ENCODE data around the gene FOSL1. TPM values are rescaled to one million over a fixed set of nuclear protein-coding genes. Genes with fewer than 3 reads are reported as not detected.

Gene FOSL1
- polyA plus RNA-seq, 1 donor (not counting 4 experiments of a cell fraction or from before 2014, with no cell fraction given) = 21.8 TPM

- TF ChIP-seq EZH2 (IDR thresholded peaks at IDR 0.05; ENCODE audit: low read length) (no peak), CTCF (optimal IDR thresholded peaks at IDR 0.05 in 1 of 3, IDR thresholded peaks at IDR 0.05 in 1 of 3, conservative IDR thresholded peaks at IDR 0.05 in 1 of 3; ENCODE audit: extremely low read depth in 1 of 3, insufficient read depth in 2 of 3, low read length in 3 of 3) (no peak)
- H3K4me2 ChIP-seq (ENCODE audit: control insufficient read depth, extremely low read depth, insufficient read depth, low read depth, low read length) = peak overlapping the region; percentile 92
- H3K27me3 ChIP-seq (ENCODE audit: control insufficient read depth, extremely low read depth, insufficient read depth, low read length) = no peaks in the 10 kb centered on the region
- peaks cover 31 to 50% of the 10 kb centered on the region in 2 experiments for H3K36me3 ChIP-seq (ENCODE audit: control insufficient read depth in 2 of 2, extremely low read depth in 1 of 2, insufficient read depth in 2 of 2, low read length in 2 of 2)
- H3K79me2 ChIP-seq (ENCODE audit: control insufficient read depth, insufficient read depth, low read length) = peaks cover 17% of the 10 kb centered on the region
- FAIRE-seq (no peak), DNase-seq (ENCODE audit: low read depth, low spot score) (no peak)
- peaks cover 4% of the 10 kb centered on the region for H4K20me1 ChIP-seq (ENCODE audit: control insufficient read depth, extremely low read depth, insufficient read depth, low read length)
- H3K4me1 ChIP-seq (ENCODE audit: control insufficient read depth, extremely low read depth, insufficient read depth, low read length) = peaks cover 28% of the 10 kb centered on the region
- no peaks in the 10 kb centered on the region for H3K9me3 ChIP-seq (ENCODE audit: control insufficient read depth, low read depth, low read length)
- H3K9ac ChIP-seq (ENCODE audit: control insufficient read depth, extremely low read depth, insufficient read depth, low read length) = peak overlapping the region; percentile 67
- H3K9me1 ChIP-seq (ENCODE audit: control insufficient read depth, extremely low read depth, insufficient read depth, low read length) = no peaks in the 10 kb centered on the region
- H3K27ac ChIP-seq (ENCODE audit: control insufficient read depth, insufficient read depth, low read length) = peak overlapping the region; percentile 64
- dilution Hi-C loops (cut with MboI; ENCODE audit: extremely low pct_ligation_motif_present, low sequenced_read_pairs) = no loop called here
- H3K4me3 ChIP-seq (ENCODE audit: control insufficient read depth in 2 of 3, extremely low read depth in 1 of 3, insufficient read depth in 2 of 3, low read depth in 1 of 3, low read length in 3 of 3) = peak overlapping the region; percentile 60 to 91 (median 89)
- no peak overlapping the region for H2AFZ ChIP-seq (ENCODE audit: control insufficient read depth, low read length)
Measured at GRCh38 chr11:65886826-65887722, 13.1 kb downstream of the FOSL1 start.

GRCh38 chr11:65885808-65886536, 14.2 kb downstream of the FOSL1 start:
- Histone ChIP-seq H3K9me1 (ENCODE audit: control insufficient read depth, extremely low read depth, insufficient read depth, low read length) (no peaks in the 10 kb centered on the region), H3K27ac (ENCODE audit: control insufficient read depth, insufficient read depth, low read length) (no peak overlapping the region), H3K9ac (ENCODE audit: control insufficient read depth, extremely low read depth, insufficient read depth, low read length) (no peak overlapping the region), H3K4me2 (ENCODE audit: control insufficient read depth, extremely low read depth, insufficient read depth, low read depth, low read length) (no peak overlapping the region), H2AFZ (ENCODE audit: control insufficient read depth, low read length) (no peak overlapping the region), H3K36me3 (ENCODE audit: control insufficient read depth in 2 of 2, extremely low read depth in 1 of 2, insufficient read depth in 2 of 2, low read length in 2 of 2) (peaks cover 31 to 46% of the 10 kb centered on the region in 2 experiments), H3K9me3 (ENCODE audit: control insufficient read depth, low read depth, low read length) (no peaks in the 10 kb centered on the region), H3K79me2 (ENCODE audit: control insufficient read depth, insufficient read depth, low read length) (peaks cover 17% of the 10 kb centered on the region), H3K4me1 (ENCODE audit: control insufficient read depth, extremely low read depth, insufficient read depth, low read length) (peaks cover 25% of the 10 kb centered on the region), H3K27me3 (ENCODE audit: control insufficient read depth, extremely low read depth, insufficient read depth, low read length) (no peaks in the 10 kb centered on the region), H3K4me3 (ENCODE audit: control insufficient read depth in 2 of 3, extremely low read depth in 1 of 3, insufficient read depth in 2 of 3, low read depth in 1 of 3, low read length in 3 of 3) (no peak overlapping the region), H4K20me1 (ENCODE audit: control insufficient read depth, extremely low read depth, insufficient read depth, low read length) (no peaks in the 10 kb centered on the region)
- dilution Hi-C loops (cut with MboI; ENCODE audit: extremely low pct_ligation_motif_present, low sequenced_read_pairs) = no loop called here
- FAIRE-seq (no peak), DNase-seq (ENCODE audit: low read depth, low spot score) (no peak)
- TF ChIP-seq CTCF (optimal IDR thresholded peaks at IDR 0.05 in 1 of 3, IDR thresholded peaks at IDR 0.05 in 1 of 3, conservative IDR thresholded peaks at IDR 0.05 in 1 of 3; ENCODE audit: extremely low read depth in 1 of 3, insufficient read depth in 2 of 3, low read length in 3 of 3) (no peak), EZH2 (IDR thresholded peaks at IDR 0.05; ENCODE audit: low read length) (no peak)

Measured in keratinocyte (primary cell).